Tibial artery (tissue), 4 donors: ENCODE data around the gene MAU2.
"Not testable (repeated sequence)": the region's sequence is repeated elsewhere in the genome, so short reads cannot be mapped to it uniquely, and the experiment has no call there.

Experiments
- DNase-seq, 2 donors: peaks; one replicate each; pipeline ENCODE4 v3.0.0-alpha.2; 2019
- H3K27ac ChIP-seq, 2 donors: fragments of 200-600 bp; sonication (generic) in 1 of 2; 1 replicate in 1 of 2; 2 replicates in 1 of 2; pipeline ENCODE4 v1.5.1; 2018 to 2019; ENCODE audit warnings: mild to moderate bottlenecking in 1 of 2
- H3K27me3 ChIP-seq, 2 donors: fragments of 200-600 bp; sonication (generic) in 1 of 2; one replicate each; pipeline versions ENCODE4 v1.5.1 to v1.6.0; 2016 to 2019
- H3K36me3 ChIP-seq, 3 donors: fragments of 200-600 bp; sonication (generic) in 2 of 3; one replicate each; pipeline ENCODE4 v1.5.1; 2016 to 2019; ENCODE audit warnings: mild to moderate bottlenecking in 2 of 3
- H3K4me1 ChIP-seq, 4 donors: fragments of 200-600 bp; sonication (generic) in 2 of 4; 1 replicate in 3 of 4; 2 replicates in 1 of 4; pipeline ENCODE4 v1.5.1; 2016 to 2019
- H3K4me3 ChIP-seq, 2 donors: fragments of 200-600 bp; sonication (generic) in 1 of 2; 1 replicate in 1 of 2; 2 replicates in 1 of 2; pipeline ENCODE4 v1.5.1; 2018 to 2019; ENCODE audit warnings: mild to moderate bottlenecking in 2 of 2
- H3K9me3 ChIP-seq, 3 donors: fragments of 200-600 bp; sonication (generic) in 1 of 3; one replicate each; pipeline ENCODE4 v1.5.1; 2016 to 2019
- intact Hi-C: fragments of 100-400 bp; cut with DNase I; formaldehyde crosslinking; loops from one replicate; pipeline ENCODE4 v1.15.0; 2023; ENCODE audit warnings: low total_unique reads
- TF ChIP-seq, protein P1 (sequence below), 2 experiments: fragments of 200-600 bp in 1 of 2; fragments of 450-650 bp in 1 of 2; IDR thresholded peaks; one replicate each; pipeline ENCODE4 v1.5.1; 2017 to 2019; ENCODE audit warnings: antibody characterized with exemption in 2 of 2, mild to moderate bottlenecking in 1 of 2, moderate library complexity in 1 of 2

The MAU2 gene

DNA sequence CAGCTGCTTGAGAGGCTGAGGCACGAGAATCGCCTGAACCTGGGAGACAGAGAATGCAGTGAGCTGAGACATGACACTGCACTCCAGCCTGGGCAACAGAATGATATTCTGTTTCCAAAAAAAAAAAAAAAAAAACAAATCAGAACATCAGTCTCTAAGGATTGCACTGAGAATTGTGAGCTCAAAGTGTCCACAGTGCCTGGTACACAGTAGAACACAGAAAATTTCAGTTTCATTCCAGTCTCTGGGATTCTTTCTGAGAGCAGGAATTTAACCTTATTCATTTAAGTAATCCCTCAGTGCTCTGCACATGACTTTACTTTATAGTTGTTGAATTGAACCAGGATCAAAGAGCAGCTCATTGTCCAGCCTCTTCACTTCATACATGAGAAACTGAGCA is 58.9 kb downstream of the MAU2 start:
- no peak overlapping the region for H3K4me3 ChIP-seq
- intact Hi-C loops: no loop called here
- H3K27ac ChIP-seq: no peak overlapping the region
- TF ChIP-seq, protein P1, sequence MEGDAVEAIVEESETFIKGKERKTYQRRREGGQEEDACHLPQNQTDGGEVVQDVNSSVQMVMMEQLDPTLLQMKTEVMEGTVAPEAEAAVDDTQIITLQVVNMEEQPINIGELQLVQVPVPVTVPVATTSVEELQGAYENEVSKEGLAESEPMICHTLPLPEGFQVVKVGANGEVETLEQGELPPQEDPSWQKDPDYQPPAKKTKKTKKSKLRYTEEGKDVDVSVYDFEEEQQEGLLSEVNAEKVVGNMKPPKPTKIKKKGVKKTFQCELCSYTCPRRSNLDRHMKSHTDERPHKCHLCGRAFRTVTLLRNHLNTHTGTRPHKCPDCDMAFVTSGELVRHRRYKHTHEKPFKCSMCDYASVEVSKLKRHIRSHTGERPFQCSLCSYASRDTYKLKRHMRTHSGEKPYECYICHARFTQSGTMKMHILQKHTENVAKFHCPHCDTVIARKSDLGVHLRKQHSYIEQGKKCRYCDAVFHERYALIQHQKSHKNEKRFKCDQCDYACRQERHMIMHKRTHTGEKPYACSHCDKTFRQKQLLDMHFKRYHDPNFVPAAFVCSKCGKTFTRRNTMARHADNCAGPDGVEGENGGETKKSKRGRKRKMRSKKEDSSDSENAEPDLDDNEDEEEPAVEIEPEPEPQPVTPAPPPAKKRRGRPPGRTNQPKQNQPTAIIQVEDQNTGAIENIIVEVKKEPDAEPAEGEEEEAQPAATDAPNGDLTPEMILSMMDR (IDR thresholded peaks at IDR 0.05): no peak
- peaks cover 0 to 28% (median 17%) of the 10 kb centered on the region in 4 donors for H3K4me1 ChIP-seq
- no peaks in the 10 kb centered on the region for H3K9me3 ChIP-seq
- no peak for DNase-seq
- H3K36me3 ChIP-seq: no peaks in the 10 kb centered on the region
- no peaks in the 10 kb centered on the region for H3K27me3 ChIP-seq

DNA sequence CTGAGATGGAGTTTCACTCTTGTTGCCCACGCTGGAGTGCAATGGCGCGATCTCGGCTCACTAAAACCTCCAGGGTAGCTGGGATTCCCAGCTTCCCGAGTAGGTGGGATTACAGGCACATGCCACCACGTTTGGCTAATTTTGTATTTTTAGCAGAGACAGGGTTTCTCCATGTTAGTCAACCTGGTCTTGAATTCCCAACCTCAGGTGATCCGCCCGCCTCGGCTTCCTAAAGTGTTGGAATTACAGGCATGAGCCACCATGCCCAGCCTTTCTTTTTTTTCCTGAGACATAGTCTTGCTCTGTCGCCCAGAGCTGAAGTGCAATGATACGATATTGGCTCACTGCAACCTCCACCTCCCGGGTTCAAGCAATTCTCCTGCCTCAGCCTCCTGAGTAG is 59.7 kb downstream of the MAU2 start:
- H3K4me3 ChIP-seq, H3K27me3 ChIP-seq, H3K27ac ChIP-seq, H3K36me3 ChIP-seq, intact Hi-C loops, DNase-seq, H3K9me3 ChIP-seq: not testable (repeated sequence)
- H3K4me1 ChIP-seq: peaks cover 0 to 33% (median 21%) of the 10 kb centered on the region in 4 donors

DNA sequence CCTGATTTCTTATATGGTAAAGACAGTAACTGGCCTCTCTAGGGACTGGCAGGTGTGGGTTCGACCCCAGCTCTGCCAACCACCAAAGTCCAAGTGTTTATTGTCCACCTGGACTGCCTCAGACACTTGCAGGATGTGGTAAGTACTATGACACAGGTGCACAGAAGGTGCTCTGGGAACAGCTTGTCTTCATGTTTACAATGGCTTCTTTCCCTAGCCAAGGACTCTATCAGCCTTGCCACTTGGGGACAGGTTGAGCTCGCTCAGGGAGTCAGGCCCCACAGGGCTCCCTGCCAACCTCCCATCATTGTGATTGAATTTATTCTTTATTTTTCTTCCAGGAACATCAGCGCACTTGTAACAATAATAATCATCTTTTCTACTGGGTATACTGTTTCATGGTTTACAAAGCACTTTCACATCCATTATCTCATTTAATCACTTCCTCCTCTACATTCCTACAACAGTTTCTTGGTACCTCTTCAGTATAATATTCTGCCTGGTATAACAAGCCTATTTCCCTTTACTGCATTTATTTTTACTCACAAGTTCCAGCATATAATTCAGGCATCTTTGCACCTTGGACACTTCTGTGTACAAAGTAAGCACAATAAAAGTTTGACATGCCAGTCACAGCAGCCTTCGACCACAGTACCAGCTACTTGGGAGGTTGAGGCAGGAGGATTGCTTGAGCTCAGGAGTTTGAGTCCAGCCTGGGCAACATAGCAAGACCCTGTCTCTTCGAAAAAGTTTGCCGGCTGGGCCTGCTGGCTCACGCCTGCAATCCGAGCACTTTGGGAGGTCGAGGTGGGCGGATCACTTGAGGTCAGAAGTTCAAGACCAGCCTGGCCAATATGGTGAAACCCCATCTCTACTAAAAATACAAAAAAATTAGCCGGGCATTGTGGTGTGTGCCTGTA is 60.6 kb downstream of the MAU2 start:
- H3K27me3 ChIP-seq: no peaks in the 10 kb centered on the region
- TF ChIP-seq, protein P1 (IDR thresholded peaks at IDR 0.05): no peak
- no peak overlapping the region for H3K27ac ChIP-seq
- no peak for DNase-seq
- H3K36me3 ChIP-seq: no peaks in the 10 kb centered on the region
- H3K9me3 ChIP-seq: no peaks in the 10 kb centered on the region
- H3K4me3 ChIP-seq: no peak overlapping the region
- intact Hi-C loops: no loop called here
- peaks cover 0 to 36% (median 22%) of the 10 kb centered on the region in 4 donors for H3K4me1 ChIP-seq

GRCh38 chr19:19382118-19382517 is 61.5 kb downstream of the MAU2 start:
- DNase-seq: no peak
- intact Hi-C loops: no loop called here

DNA sequence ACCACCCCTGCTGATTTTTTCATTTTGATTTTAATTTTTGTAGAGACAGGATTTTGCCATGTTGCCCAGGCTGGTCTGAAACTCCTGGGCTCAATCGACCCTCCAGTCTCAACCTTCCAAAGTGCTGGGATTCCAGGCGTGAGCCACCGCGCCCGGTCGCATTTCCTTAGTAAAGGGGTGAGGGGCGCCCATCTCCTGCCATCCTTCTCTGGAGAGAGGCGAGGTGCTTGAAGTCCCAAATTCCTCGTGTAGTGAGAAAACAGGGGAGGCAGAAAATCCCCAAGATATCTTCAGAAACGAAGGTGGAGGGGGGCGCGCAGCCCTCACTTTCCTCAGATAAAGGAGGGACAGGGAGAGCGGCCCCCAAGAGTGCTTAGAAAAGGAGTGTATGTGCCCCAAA is 63.9 kb downstream of the MAU2 start:
- intact Hi-C loops: loop anchor here (2.0 kb wide), 1 partner anchor 20 kb away; the partner anchor contains the start of gene GATAD2A
- peaks cover 0 to 51% (median 41%) of the 10 kb centered on the region in 4 donors for H3K4me1 ChIP-seq
- H3K27me3 ChIP-seq: no peaks in the 10 kb centered on the region
- TF ChIP-seq, protein P1 (IDR thresholded peaks at IDR 0.05): no peak
- no peaks in the 10 kb centered on the region for H3K36me3 ChIP-seq
- peak overlapping the region; percentile 84 for H3K27ac ChIP-seq
- no peak for DNase-seq
- no peaks in the 10 kb centered on the region for H3K9me3 ChIP-seq
- H3K4me3 ChIP-seq: peak overlapping the region; percentile 74

More at GRCh38 chr19:19382118-19382517, 61.5 kb downstream of the MAU2 start:
- TF ChIP-seq, protein P1 (IDR thresholded peaks at IDR 0.05): no peak
- H3K36me3 ChIP-seq: no peaks in the 10 kb centered on the region
- H3K4me3 ChIP-seq: no peak overlapping the region
- no peaks in the 10 kb centered on the region for H3K27me3 ChIP-seq
- no peak overlapping the region for H3K27ac ChIP-seq
- peaks cover 0 to 44% (median 31%) of the 10 kb centered on the region in 4 donors for H3K4me1 ChIP-seq
- no peaks in the 10 kb centered on the region for H3K9me3 ChIP-seq
